ENCODE results near the gene MGAT5.
A peak's percentile ranks its signal among the peaks of the same experiment; 100 is the strongest.
"Not testable (repeated sequence)": the region's sequence is repeated elsewhere in the genome, so short reads cannot be mapped to it uniquely, and the experiment has no call there.

The MGAT5 gene

GRCh38 chr2:134455426-134455825 is 201.6 kb downstream of the MGAT5 start:
- DNase-seq = no peak

DNA sequence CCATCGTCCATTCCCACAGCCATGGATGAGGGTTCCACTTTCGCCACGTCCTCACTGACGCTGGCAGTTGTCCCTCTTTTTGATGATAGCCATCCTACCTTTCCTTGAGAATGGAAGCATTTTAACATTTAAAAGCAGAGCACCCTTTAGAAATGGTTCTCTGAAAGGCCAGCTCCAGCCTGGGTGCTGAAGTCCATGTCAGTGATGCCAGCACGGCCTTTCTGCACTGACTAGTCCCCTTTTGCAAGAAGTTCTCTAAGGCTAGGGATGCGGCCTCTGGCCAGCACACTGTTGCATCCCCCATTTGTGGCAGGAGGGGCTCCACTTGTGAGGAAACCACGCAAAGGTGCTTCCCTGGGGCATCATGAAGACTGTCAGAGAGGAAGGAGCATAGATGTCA is 203.5 kb downstream of the MGAT5 start:
- no peak for DNase-seq

DNA sequence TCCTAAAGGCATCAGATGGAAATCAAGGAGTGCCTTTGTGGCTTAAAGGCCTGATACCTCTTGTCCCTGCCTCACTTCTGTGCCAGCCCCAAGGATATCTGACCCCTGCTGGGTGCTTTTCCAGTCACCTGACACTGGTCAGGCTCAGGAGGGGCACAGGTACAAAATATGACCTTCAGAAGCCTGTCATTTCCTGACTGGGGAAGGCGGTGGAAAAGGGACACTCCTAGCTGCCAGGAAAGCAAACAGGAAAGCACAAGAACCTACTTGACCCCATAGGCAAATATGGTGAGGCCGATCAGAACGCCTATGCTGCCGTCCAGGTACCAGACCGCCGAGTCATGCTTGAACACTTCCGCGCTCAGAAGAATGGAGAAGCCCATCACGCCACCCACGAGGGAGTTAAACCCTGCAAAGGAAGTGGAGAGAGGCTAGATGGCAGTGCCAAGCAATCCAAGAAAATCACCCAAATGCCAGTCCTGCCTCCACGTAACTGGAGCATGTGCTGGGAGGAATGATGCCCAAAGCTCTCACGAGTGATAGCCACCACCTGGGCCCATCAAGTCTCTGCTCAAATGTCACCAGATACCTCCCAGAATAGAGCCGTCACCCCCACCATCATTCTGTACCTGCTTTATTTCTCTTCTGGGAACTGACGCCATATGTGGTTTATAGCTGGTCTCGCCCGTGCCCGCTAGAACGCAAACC is 204.0 kb downstream of the MGAT5 start:
- DNase-seq = no peak

- no peak for DNase-seq
Observed at GRCh38 chr2:134458473-134458853, 204.6 kb downstream of the MGAT5 start.

DNA sequence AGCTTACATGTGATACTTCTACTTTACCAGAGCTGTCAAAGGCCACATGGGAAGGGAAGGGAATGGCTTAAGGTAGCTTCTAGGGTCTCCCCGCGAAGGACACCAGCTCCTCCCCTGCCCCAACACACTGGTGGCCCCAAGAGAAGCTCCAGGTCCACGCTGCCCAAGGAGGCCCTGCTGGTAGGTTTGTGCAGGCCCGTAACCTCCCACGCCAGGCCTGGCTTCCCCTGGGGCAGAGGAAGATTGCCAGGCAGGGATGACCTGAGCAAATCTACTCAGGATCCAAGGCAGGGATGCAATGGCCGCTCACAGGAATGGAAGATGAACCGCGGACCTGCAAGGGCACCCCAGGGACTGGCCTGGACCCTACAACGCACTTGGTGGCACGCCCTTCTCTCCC is 205.1 kb downstream of the MGAT5 start:
- DNase-seq = no peak

DNA sequence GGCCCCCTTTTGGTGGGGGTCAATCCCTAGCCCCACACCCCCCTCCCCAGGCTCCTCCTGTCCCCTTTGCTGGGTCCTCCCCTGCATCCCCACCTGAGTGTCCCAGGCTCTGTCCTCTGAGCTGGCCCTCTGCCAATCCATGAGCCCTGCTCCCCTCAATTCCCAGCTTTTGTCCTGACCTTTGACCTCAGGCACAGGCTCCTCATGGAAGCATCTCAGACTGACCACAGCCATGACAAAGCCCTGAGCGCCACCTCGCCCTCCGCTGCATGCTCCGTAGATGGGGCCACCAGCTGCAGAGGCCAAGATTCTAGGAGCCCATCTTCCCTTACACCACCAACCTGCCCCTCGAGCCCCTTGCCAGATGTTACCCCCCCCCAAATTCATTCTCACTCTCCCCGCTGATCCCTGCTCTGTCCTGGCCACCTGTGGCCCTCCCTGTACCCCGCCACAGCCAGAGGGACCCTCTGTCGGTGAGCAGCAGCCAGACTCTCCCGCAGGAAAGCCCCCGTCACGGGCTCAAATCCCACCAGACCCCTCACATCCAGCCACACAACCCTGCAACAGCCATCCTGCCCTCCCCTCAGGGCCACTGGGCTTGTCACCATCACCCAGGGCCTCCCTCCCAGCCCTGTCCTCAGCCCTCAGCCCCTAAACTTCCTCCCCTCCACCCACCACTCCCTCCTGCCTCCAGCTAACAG is 206.0 kb downstream of the MGAT5 start:
- no peak for DNase-seq

- DNase-seq = peak; percentile 38
Observed at GRCh38 chr2:134460583-134460998, 206.7 kb downstream of the MGAT5 start.

DNA sequence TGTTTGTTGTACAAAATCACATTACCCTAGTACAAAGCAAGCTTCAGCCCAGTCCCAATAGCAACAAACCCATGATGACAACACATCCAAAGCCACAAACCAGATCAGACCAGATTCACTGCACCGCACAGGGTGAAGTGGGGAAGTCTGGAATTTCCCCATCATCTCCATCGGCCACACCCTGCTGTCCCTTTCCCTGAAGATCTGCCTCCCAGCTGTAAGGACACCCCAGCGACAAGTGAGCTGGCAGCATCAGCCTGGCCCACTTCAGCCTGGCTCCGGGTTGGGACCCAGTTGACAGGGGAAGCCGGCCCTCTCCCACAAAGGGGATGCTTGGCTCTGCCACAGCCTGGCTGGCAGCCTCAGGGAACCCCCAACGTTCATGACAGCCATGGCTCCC is 207.6 kb downstream of the MGAT5 start:
- peak; percentile 7 for DNase-seq

DNA sequence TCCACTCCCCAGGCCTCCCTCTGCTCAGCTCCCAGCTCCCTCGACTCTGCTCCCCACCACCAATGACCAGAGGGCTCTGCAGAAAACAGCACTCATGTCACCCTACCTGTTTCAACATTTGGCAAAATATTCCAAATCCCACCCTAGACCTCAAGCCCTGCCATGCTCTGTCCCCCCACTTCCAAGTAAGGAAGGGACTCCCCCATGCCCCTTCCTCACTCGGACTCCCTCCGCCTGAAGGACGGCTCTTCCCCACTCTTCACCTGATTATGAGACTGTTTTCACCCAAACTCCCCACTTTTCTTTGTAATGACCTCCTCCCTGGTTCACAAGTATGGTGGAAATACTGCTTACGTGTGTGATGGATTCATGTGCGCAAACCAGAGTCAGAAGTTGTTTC is 208.4 kb downstream of the MGAT5 start:
- no peak for DNase-seq

GRCh38 chr2:134462791-134463698 is 209.2 kb downstream of the MGAT5 start:
- DNase-seq = no peak

DNA sequence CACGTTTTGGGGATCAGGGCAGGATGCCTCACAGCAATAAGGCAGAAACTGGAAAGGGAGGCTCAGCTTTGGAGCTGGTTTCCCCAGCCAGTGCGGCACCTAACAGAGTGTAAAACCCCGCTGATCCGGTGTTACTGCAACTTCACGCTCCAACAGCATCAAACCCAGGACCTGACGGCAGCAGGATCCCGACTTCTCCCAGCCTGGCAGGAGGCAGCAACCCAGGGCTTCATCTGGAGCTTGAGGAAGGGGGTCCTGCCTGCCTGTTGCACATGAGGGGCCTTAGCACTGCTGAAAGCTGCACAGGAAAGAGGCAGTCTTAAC is 209.8 kb downstream of the MGAT5 start:
- no peak for DNase-seq

- DNase-seq = no peak
Observed at GRCh38 chr2:134465228-134466105, 211.6 kb downstream of the MGAT5 start.

- DNase-seq = no peak
Observed at GRCh38 chr2:134466141-134466540, 212.3 kb downstream of the MGAT5 start.

DNA sequence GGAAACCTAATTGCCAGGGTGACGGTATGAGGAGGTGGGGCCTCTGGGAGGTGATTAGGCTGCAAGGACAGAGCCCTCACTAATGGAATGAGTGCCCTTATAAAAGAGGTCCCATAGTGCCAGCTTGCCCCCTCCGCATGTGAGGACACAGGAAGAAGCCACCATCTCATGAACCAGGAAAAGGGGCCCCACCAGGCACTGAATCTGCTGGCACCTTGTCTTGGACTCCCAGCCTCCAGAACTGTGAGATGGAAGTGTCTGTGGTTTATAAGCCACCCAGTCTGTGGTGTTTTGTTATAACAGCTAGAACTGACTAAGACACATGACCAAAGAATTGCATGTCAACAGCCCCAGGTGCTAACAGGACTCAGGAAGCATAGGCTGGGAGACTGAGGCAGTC is 214.3 kb downstream of the MGAT5 start:
- no peak for DNase-seq

DNA sequence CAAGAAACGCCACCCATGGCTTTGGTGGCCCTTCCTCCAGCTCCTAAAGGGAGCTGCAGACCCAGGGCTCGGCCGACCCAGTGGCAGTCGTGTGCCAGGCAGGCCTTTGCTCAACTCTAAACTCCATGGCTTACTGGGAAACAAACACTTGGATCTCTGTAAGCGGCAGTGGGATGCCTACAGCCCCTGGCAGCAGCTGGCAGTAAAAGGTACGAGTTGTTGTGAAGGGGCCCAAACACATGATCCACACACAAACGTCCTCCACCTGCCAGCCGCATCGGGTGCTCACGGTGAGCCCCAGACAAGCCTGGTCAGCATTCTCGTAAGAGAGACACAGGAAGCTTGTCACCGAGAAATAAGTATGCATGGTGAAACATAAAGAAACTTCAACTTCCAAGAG is 214.9 kb downstream of the MGAT5 start:
- DNase-seq = no peak

- no peak for DNase-seq
Observed at GRCh38 chr2:134469516-134470115, 215.7 kb downstream of the MGAT5 start.

DNA sequence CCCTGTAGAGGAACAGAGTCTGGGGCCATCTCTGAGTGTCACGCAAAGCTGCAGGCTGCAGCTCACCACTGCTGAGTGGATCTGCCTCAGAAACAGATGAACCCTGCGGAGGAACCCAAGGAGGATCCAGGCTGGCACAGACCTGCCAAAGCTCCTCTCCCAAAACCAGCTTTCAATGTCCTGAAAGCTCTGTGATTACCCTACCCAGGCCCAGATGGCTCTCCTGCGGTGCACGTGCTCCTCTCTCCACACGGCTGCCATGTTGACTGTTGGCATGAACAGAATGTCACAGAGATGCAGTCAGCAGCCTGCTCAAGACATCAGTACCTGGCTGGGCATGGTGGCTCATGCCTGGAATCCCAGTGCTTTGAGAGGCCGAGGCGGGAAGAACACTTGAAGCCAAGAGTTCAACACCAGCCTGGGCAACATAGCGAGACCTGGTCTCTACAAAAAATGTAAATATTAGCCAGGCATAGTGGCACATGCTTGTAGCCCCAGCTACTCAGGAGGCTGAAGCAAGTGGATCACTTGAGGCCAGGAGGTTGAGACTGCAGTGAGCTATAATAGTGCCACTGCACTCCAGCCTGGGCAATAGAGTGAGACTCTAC is 216.8 kb downstream of the MGAT5 start:
- DNase-seq = no peak

DNA sequence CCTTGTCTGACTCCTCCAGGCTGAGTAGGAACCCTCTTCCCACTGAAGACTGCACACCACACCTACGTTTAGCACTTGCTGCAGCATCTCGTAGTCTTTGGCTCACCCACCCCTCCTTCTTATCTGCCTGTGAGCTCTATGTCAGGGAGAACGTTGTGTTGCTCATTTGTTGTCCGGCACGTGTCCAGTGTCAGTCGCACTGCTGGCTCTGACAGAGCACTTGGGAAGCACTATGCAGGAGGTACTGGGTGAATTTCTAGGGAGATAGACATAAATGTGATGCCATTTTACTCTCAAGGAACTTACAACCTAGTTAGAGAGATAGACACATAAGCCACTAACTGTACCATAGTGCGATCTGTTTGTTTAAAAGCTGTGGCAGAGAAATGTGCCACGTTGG is 223.1 kb downstream of the MGAT5 start:
- not testable (repeated sequence) for DNase-seq

GRCh38 chr2:134479696-134480330 is 225.9 kb downstream of the MGAT5 start:
- DNase-seq = no peak

- no peak for DNase-seq
Observed at GRCh38 chr2:134482131-134482723, 228.4 kb downstream of the MGAT5 start.

DNA sequence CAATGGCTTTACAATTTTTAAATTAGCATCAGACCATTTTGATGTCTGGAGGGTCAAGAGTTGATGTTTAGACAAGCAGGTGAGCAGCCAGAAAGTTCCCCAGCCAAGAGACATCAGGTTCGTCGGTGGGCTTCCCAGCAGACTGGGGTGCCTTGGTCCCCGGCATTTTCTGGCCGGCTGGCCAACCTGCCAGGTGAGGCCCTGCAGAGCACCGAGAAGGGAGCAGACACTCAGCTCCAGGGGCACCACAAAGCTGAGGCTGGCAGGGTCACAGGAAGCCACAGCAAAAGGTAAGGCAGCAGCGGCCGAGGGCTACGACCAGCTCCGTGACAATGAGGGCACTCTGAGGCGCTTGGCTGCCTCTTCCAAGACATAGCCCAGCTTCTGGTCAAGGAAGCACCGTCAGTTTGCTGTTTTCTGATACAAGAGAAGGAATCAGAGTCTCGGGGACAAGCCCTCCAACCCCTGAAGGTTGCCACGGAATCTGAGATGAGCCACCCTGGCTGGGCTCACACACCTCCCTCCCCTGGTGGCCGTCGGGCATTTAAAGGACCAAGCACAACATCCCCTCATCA is 229.0 kb downstream of the MGAT5 start:
- no peak for DNase-seq

Data from fibroblast of upper back skin (primary cell).